Fibroblast of skin of left quadriceps (primary cell): ENCODE measurements around the gene C1orf21.

ENCODE experiments used
- DNase-seq, 2 experiments: peaks; one replicate each; pipeline ENCODE4 v3.0.0-alpha.2; 2013; ENCODE audit warnings: low read depth in 2 of 2

C1orf21 gene

DNA sequence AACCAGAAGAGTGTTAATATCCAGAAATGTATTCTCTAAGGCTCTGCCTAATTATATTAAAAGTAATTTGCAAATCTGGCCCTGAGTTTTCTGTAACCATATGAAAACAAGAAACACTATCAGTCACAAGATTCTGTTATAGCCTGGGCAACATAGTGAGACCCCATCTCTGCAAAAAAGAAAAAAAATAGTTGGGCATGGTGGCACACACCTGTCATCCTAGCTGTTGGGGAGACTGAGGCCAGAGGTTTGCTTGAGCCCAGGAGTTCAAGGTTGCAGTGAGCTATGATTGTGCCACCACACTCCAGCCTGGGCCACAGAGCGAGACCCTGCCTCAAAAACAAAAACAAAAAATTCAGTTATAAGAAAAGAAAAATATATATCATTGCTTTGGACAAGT is 25.6 kb downstream of the C1orf21 start:
- DNase-seq: no peak

DNA sequence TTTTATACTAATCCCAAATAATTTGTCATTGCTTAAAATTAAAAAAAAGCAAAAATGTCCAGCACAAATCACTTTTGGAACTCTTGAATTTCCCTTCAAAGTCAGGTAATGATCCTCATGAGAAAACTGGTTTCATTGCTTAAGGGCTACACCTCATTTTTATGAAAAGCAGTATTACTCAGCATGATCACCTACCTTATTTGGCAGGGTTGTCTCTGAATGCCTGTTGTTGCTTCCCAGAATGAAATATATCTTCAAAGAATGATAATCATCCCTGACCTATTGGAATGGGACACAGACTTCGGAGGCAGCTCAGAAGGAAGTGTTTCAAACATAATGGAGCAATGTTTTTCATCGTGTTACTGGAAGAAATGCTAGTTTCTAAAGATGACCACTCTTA is 29.7 kb downstream of the C1orf21 start:
- DNase-seq: no peak

DNA sequence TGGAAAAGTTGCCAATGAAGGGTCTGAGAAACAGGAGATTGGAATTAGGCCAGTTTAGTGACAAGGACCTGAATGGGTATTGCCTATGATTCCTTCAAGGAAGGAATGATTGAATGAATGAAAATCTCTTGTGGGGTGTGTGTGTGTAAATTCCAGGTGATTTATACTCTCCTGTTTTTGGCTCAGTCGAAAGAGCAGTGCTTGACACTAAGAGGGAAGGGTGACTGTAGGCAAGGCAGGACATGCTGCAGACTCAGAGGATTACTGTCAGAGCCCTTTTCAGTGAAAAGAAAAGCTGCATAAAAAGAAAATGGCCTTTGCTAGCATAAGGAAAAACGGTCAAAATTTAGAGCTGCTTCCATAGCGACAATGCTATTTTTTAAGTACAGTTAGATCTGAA is 30.1 kb downstream of the C1orf21 start:
- DNase-seq: no peak

DNA sequence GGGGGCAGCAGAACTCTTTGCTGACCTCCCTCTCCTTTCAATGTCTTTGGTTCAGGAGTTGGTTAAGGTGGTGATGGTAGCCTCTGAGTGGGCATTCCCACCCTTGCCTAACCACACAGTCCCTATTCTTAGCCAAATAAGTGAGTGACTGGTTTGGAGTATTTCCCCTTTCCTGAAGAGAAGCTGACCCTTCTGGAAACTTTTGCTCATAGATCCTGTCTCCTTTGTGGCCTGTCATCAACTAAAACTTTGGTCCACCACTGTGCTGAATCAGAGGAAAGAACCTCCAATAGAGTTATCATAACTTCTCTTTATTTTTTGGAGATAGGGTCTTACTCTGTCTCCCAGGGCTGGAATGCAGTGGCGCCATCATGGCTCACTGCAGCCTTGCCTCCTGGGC is 31.1 kb downstream of the C1orf21 start:
- DNase-seq: no peak

DNA sequence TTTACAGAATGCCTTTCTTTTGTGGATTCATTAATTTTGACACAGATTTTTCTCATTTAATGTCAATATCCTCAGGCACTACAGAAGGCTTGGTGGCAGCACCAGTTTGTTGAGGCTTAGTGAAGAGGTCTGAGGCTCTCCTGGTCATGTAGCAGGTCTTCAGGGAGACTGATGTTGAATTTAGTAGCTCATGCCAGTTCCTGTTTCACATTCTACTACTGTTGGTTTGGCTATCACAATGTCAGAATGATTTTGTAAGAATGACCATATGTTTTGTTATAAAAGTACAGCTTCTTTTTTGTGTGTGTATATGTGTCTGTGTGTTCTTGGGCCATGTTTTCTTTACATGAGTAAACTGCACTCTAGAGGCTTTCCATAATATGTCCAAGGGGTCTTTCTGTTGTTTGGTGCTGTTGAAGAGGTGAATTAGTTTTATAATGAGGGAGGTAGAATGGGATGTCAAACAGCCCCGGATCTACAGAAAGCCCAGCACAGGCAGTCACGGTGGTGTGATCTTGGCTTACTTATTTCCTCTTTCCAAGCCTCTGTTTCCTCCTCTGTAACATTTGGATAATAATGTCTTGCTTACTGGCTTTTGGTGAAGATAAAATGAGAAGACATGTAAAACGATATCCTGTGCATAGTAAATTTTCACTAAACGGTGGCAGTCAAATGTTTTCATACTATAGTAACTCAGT is 32.0 kb downstream of the C1orf21 start:
- no peak for DNase-seq

DNA sequence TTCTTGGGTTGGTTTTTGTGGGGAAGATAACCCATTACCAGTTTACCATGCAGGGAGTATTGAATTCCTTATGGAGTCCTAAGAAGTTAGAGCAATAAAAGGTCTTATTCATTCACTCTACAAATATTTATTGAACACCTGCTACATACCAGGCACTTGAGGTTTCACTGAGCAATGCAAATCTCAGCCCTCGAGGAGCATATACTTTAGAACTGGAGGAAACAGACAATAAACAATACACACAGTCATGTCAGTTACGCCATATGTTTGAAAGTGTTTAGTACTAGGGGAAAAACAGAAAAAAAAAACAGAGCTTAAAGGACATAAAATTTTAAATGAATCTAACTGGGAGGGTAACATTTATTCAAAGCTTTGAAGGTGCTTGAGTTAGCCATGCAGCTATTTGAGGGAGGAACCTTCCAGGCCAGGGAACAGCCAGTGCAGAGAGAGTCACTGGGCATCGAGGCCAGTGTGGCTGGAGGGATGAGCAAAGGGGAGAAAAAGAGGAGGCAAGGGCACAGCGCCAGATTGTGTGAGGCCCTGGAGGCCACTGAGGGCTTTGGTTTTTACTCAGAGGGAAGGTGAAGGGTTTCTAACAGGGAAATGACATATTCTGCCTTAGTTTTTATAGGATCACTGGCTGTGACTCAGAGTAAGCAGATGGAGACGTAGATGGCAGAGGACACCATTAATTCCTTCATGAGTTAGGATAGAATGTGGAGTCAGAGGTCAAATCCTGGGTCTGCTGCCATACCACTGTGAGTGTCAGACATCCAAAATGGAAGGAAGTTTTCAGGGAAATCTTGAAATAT is 32.7 kb downstream of the C1orf21 start:
- no peak for DNase-seq

DNA sequence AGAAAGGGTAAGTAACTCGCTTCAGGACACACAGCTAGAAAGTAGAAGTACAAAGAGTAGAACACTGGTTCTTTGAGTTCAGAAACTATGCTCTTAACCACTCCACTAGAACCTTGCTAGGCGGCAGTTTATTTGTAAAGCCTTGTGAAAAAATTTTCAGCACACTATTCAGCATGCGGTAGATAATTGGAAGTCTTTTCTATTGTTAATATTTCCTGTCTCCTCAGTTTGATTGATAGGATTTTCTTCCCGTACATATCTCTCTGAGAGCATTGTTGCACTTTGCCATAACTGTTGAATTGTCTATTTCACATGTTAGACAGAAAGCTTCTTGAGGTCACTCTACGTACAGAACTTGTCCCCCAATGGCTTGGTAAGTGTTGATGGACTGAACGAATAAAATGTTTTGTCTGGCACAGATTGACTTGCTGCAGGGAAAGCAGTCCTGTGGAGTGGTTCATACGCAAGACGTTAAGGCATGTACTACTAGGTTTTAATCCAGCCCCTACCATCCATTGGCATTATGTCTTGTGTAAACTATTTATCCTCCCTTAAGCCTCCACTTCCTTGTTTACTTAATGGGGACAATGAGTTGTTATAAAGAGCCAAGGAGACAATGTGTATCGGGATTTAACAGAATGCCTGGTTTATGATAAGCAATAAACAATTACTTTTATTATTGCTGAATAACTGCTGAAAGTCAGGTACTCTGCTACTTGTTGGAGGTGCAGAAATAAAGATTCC is 35.8 kb downstream of the C1orf21 start:
- DNase-seq: no peak

DNA sequence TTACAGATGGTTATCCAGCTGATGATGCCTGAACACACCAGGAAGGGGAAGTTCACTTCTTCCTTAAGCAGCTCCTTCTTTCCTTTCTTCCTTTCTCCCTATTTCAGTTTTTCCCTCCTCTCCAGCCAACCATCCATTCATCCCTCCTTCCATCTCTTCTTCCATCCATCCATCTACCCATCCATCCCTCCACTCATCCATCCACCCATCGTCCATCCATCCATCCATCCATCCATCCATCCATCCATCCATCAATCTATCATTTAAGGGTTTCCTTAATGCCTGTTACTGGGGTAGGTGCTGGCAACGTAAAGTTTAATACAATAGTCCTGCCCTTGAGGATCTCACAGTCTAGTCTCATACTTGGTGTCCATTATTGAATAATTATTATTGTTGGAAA is 36.8 kb downstream of the C1orf21 start:
- no peak for DNase-seq

DNA sequence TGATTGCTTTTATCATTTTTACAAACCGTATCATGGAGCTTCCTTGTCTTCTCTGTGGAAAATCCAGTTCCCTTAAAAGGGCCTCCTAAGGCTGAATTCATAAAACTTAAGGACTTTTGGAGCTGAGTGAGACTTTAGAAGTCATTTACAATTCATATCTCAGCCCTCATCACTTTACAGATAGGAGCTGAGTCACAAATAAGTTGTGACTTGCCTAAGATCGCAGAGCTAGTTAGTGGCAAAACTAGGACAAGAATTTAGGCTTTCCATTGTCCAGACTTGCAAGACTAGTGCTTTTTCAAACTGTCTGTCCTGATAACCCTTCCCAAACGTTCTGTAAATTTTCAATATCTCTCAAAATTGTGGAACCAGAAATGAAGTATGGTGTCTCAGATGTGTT is 37.3 kb downstream of the C1orf21 start:
- no peak for DNase-seq

DNA sequence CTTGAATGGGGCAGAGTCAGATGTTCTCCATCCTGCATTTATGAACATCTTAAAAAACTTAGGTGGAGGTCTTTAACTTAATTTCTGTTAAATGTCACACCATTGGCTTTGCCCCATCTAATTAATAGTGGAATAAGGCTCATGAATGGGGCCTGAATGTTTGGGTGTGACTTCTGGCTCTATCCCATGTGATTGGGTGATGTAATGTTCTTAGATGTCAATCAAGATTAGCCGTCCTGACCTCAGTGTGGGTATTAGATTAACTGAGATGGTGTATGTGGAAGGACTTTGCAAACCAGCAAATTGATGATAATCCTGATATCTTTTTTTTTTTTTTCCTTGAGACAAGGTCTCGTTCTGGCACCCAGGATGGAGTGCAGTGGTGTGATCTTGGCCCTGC is 38.1 kb downstream of the C1orf21 start:
- no peak for DNase-seq

DNA sequence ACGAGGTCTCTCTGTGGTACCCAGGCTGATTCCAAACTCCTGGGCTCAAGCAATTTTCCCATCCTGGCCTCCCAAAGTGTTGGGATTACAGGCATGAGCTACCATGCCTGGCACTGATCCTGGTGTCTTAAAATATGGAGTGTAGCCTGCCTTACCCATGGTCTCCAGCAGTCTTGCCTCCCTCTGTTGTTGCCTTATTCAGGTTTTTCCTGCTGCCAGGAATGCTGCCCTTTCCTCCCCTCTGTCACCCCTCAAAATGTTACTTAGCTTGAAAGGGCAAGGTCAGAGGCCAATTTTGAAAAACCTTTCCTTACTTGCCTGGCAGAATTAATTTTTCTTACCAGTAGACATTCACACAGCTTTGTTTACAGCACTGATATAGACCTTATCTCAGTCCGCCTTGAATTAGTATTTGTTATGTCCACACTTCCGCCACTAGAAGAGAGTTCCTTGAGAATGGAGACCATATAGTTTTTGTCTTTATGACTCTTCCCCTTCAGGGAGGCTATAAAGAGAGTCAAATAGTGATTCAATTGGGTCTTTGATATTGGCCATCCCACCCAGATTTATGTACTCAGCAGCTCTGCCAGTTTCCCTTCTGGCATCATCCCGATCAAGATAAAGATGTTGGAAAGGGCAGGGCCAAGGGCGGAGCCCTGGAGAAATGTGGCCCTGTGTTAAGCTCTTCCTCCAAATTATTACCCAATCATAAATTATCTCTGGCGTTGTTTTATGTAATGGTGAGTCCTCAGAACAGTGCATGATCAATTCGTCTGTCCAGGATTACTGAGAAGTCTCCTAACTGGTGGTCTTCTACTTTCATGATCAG is 38.8 kb downstream of the C1orf21 start:
- DNase-seq: no peak

DNA sequence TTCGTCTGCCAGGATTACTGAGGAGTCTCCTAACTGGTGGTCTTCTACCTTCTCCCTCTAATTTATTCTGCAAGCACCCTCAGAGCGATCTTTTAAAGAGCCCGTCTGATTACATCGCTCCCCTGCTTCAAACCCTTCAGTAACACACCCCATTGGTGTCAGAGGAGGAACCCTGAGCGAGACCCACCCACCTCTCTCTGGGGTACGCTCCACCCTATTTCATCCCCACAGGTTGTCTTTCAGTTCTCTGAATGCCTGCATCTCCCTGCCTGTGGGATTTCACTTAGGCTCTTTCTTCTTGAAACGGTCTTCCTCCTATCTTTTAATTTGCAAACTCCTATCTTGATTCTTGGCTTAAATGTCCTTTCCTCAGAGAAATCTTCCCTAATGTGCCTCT is 39.4 kb downstream of the C1orf21 start:
- DNase-seq: no peak

DNA sequence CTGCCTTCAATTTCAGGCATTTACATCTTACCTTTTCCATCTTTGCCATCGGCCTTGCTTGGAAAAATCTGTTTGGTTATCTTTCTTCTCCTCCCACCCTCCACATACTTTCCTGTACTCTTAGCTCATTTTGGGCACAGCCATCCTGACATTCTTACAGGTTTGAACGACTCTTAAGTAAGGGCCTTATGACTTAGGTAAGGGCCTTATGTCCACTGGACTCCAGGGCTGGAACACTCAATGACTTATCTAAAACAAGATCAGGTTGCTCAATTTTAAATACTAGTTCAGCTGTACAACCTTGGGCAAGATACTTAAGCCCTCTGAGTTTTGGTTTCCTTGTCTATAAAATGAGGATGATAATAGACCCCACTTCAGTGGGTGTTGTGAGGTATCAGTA is 40.9 kb downstream of the C1orf21 start:
- DNase-seq: no peak

DNA sequence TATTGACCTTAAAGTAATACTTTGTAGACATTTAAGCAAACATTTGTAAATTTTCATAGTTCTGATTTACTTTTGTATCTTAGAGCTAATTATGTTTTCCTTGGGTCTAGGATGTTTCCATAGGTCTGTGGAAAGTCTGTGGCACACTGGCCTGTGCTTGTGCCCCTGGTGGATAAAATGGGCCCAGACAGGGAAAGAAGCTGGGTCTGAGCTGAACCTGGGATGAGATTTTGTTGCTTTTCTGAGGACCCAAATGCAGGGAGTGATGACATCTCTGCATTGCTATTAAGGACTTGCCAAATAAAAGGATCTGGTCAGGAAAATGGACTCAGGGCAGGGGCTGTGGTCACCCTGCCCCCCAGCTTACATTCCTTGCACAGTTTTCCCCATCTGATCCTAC is 41.8 kb downstream of the C1orf21 start:
- no peak for DNase-seq

DNA sequence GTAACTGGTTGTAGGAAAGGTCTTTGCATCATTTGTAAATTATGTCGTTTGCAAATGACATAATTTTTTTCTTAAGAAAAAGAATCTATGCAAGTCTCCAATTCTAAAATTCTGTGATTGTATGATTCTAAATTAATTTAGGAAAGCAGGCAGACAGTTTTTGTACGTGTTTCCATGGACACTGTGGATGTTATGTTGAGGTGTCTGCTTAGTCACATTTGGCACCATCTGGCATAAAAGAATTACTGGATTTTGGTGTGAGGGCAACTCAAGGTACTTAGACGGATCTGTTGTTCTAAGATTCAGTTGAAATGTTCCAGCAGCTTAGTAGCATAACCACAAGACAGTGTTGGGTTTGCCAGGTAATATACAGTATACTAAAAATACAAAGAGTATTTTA is 42.5 kb downstream of the C1orf21 start:
- no peak for DNase-seq

DNA sequence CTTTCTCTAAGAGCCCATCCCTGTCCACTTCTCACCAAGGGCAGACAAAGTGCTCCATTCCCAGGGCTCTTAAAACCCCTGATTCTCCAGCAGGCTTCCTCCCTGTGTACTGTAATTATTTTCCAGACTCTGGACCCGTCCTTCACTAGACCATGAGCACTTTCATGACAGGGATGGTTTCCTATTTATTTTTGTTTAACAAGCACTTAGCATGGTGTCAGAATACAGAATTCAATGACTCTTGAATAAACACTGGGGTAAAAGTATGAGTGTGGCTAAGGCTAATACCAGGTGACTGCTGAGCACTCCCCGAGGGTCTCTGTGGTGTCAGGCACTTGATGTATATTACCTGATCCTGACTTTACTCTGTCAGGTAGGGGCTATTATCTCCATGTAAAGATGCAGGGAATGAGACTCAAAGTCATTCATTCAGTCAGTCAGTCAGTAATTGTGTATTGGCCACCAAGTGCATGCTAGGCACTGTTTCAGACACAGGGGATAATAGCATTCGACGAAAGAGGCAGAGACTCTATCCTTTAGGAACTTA is 47.2 kb downstream of the C1orf21 start:
- no peak for DNase-seq

DNA sequence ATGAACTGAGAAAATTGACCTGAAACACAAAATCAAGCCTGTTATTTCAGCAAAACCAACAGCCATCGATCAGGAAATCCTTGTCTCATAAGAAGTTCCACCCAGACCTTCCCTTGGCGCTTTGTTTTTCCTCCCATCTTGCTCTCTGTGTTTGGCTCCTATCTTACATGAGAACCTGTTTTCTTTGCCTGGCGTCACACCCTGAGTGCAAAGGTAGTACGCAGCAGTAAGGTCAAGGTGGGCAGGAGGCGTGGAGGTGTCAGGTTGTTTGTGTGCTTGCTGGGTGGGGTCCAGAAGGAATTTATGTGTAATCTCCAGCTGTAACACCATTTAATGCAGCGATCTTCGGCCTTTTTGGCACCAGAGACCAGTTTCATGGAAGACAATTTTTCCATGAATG is 50.5 kb downstream of the C1orf21 start:
- DNase-seq: no peak

DNA sequence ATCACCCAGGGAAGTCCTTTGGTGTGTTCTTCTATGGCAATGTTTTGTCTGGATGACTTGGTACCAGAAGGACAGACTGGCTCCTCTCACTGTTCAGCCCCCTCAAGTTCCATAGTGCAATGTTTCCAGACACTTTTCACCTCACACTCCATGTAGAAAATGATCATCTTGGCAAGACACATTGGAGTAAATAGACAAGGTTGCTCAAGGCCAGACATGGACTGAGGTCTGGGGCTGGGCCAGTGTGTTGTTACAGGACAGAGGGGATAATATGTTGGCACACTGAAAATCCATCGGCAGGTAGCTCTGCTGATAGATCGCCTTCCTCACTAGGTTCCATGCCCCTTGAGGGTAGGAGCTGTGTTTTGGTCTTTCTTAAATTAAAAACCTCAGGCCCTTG is 51.5 kb downstream of the C1orf21 start:
- DNase-seq: no peak

DNA sequence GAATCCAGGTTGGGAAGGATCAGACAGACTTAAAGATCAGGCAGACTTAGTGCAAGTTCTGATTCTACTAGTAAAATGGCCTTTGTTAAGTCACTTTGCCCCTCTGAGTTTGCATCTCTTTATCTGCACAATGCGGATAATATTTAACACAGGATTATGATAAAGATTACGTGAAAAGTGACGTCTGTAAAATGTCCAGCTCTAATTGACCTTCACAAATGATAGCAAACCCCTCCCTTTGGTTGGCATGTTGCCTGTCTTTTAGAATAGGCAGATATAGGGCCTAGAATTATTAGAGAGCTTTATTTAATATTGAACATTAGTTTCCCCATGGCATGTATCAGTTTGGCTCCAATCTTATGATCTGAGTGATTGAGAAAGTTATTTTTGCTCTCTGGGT is 55.4 kb downstream of the C1orf21 start:
- no peak for DNase-seq

DNA sequence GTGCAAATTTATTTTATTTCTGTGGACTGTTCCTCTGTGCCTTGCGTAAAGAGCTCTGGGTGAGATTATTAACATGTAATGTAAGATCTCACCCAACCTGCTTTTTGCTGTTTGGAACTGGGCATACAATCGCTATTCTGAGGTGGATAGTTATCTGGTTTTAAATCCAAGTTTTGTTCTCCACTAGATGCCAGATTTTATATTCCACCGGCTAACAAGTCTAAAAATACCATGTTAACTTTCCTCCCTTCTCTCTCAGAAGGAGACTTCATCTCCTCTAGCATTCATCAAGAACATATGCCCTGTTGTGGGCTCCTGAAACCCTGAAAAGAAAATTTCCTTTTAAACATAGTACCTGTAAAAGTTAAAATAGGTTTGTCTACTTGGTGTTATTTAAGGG is 56.4 kb downstream of the C1orf21 start:
- DNase-seq: no peak

DNA sequence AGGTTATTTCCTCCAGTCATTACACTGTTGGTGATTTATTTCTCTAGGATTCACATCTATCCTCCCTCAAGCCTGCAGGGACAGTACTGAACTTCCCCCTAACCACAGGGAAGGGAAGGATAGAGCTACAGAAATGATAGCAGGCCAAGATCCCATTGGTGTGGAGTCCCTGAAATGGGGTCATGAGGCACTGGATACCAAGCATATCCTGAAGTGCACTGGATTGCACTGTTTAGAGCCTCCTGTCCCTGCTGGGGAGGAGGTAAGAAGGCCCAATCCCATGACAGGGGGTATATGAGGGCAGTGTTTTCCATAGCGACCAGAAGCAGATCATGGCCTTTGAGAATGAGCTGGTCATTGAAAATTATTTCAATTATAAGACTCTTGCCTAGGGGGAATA is 56.8 kb downstream of the C1orf21 start:
- DNase-seq: no peak

DNA sequence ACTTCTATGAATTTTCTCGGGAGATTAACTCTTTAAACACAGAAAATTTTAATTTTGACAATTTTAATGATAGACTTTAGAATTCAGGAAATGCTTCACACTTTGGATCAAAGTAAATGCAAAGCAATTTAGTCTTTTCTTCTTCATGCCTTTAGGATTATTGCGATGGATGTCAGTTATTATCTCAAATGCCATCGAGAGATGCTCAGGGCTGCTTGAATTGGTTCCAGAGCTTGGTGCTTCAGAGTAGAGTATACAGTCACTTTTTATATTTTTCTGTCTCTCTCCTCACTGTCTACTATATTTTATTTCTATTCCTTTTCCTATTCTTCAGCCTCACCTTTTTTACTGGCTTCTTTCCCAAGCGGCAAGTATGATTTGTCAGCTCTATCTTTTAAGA is 59.2 kb downstream of the C1orf21 start:
- DNase-seq: no peak
